Measurements from ENCODE around the gene AGPAT1. TPM values are rescaled to one million over a fixed set of nuclear protein-coding genes. Genes with fewer than 3 reads are reported as not detected.

The AGPAT1 gene
- total RNA-seq, 1 donor = 19.2 TPM

- Histone ChIP-seq H3K27me3 (ENCODE audit: insufficient read depth, low read length) (no peaks in the 10 kb centered on the region), H3K4me2 (ENCODE audit: insufficient read depth, low read length) (no peak overlapping the region), H3K4me1 (ENCODE audit: insufficient read depth, low read length) (peaks cover 19% of the 10 kb centered on the region), H3K9me3 (ENCODE audit: low read depth, low read length) (no peaks in the 10 kb centered on the region), H2AFZ (ENCODE audit: low read length) (no peak overlapping the region), H3K27ac (ENCODE audit: low read depth, low read length) (no peak overlapping the region), H4K20me1 (ENCODE audit: insufficient read depth, low read length) (no peaks in the 10 kb centered on the region), H3K36me3 (ENCODE audit: insufficient read depth, low read length) (peaks cover 47% of the 10 kb centered on the region), H3K79me2 (ENCODE audit: insufficient read depth, low read length) (peaks cover 34% of the 10 kb centered on the region), H3K4me3 (ENCODE audit: insufficient read depth, low read length) (no peak overlapping the region)
- TF ChIP-seq, protein P1, sequence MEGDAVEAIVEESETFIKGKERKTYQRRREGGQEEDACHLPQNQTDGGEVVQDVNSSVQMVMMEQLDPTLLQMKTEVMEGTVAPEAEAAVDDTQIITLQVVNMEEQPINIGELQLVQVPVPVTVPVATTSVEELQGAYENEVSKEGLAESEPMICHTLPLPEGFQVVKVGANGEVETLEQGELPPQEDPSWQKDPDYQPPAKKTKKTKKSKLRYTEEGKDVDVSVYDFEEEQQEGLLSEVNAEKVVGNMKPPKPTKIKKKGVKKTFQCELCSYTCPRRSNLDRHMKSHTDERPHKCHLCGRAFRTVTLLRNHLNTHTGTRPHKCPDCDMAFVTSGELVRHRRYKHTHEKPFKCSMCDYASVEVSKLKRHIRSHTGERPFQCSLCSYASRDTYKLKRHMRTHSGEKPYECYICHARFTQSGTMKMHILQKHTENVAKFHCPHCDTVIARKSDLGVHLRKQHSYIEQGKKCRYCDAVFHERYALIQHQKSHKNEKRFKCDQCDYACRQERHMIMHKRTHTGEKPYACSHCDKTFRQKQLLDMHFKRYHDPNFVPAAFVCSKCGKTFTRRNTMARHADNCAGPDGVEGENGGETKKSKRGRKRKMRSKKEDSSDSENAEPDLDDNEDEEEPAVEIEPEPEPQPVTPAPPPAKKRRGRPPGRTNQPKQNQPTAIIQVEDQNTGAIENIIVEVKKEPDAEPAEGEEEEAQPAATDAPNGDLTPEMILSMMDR (IDR thresholded peaks at IDR 0.05; ENCODE audit: extremely low read depth, low read depth, low read length) = no peak
- DNase-seq (ENCODE audit: insufficient read length, low spot score, missing footprints) = no peak
Observed at GRCh38 chr6:32123681-32124080, 52.2 kb downstream of the AGPAT1 start.

- Histone ChIP-seq H4K20me1 (ENCODE audit: insufficient read depth, low read length) (no peaks in the 10 kb centered on the region), H3K79me2 (ENCODE audit: insufficient read depth, low read length) (peaks cover 8% of the 10 kb centered on the region), H3K4me3 (ENCODE audit: insufficient read depth, low read length) (no peak overlapping the region), H3K9me3 (ENCODE audit: low read depth, low read length) (no peaks in the 10 kb centered on the region), H3K27me3 (ENCODE audit: insufficient read depth, low read length) (no peaks in the 10 kb centered on the region), H2AFZ (ENCODE audit: low read length) (no peak overlapping the region), H3K4me2 (ENCODE audit: insufficient read depth, low read length) (no peak overlapping the region), H3K4me1 (ENCODE audit: insufficient read depth, low read length) (peaks cover 6% of the 10 kb centered on the region), H3K36me3 (ENCODE audit: insufficient read depth, low read length) (peaks cover 60% of the 10 kb centered on the region), H3K27ac (ENCODE audit: low read depth, low read length) (no peak overlapping the region)
- TF ChIP-seq, protein P1 (IDR thresholded peaks at IDR 0.05; ENCODE audit: extremely low read depth, low read depth, low read length) = no peak
- DNase-seq (ENCODE audit: insufficient read length, low spot score, missing footprints) = no peak
Observed at GRCh38 chr6:32120573-32121059, 55.3 kb downstream of the AGPAT1 start.

- peak; percentile 96 for DNase-seq (ENCODE audit: insufficient read length, low spot score, missing footprints)
- Histone ChIP-seq H3K4me3 (ENCODE audit: insufficient read depth, low read length) (no peak overlapping the region), H3K4me2 (ENCODE audit: insufficient read depth, low read length) (peak overlapping the region; percentile 48), H3K4me1 (ENCODE audit: insufficient read depth, low read length) (peaks cover 21% of the 10 kb centered on the region), H3K79me2 (ENCODE audit: insufficient read depth, low read length) (peaks cover 5% of the 10 kb centered on the region), H3K9me3 (ENCODE audit: low read depth, low read length) (no peaks in the 10 kb centered on the region), H3K27ac (ENCODE audit: low read depth, low read length) (no peak overlapping the region), H3K27me3 (ENCODE audit: insufficient read depth, low read length) (no peaks in the 10 kb centered on the region), H4K20me1 (ENCODE audit: insufficient read depth, low read length) (no peaks in the 10 kb centered on the region), H2AFZ (ENCODE audit: low read length) (peak overlapping the region; percentile 64), H3K36me3 (ENCODE audit: insufficient read depth, low read length) (peaks cover 56% of the 10 kb centered on the region)
- TF ChIP-seq, protein P1 (IDR thresholded peaks at IDR 0.05; ENCODE audit: extremely low read depth, low read depth, low read length) = peak; percentile 94
Observed at GRCh38 chr6:32118782-32119628, 56.9 kb downstream of the AGPAT1 start.

Small RNA genes lying within 50 kb of the gene (small RNA-seq; reads per million reads assigned to genes)
- not detected for gene AL662884.1
- gene MIR6833 = not detected

Other genes starting within 250 kb of the AGPAT1 start
- gene C2, start 248.4 kb downstream of the AGPAT1 start, total RNA-seq = 12.7 and 18.0 TPM in 2 replicates
- gene CFB, start 230.0 kb downstream of the AGPAT1 start, total RNA-seq = 16.5 and 26.8 TPM in 2 replicates
- 86.5 and 95.8 TPM in 2 replicates for gene NELFE, start 217.1 kb downstream of the AGPAT1 start, total RNA-seq
- 42.0 and 46.0 TPM in 2 replicates for gene SKIC2, start 216.9 kb downstream of the AGPAT1 start, total RNA-seq
- gene DXO, start 203.9 kb downstream of the AGPAT1 start, total RNA-seq = 16.8 and 18.1 TPM in 2 replicates
- gene C4A, start 194.0 kb downstream of the AGPAT1 start, total RNA-seq = 7.2 and 8.3 TPM in 2 replicates
- 4.1 and 6.5 TPM in 2 replicates for gene C4B, start 161.3 kb downstream of the AGPAT1 start, total RNA-seq
- under 0.01 and 0.72 TPM in 2 replicates for gene CYP21A2, start 137.7 kb downstream of the AGPAT1 start, total RNA-seq
- 8.3 and 11.9 TPM in 2 replicates for gene TNXB, start 66.7 kb downstream of the AGPAT1 start, total RNA-seq
- 27.5 and 30.1 TPM in 2 replicates for gene ATF6B, start 47.8 kb downstream of the AGPAT1 start, total RNA-seq
- gene FKBPL, start 45.8 kb downstream of the AGPAT1 start, total RNA-seq = 9.8 and 11.5 TPM in 2 replicates
- gene PRRT1, start 24.1 kb downstream of the AGPAT1 start, total RNA-seq = under 0.01 TPM in 1 of 2 replicates, not detected in the other
- gene PPT2, start 21.9 kb downstream of the AGPAT1 start, total RNA-seq = 6.5 and 8.3 TPM in 2 replicates
- gene EGFL8, start 11.5 kb downstream of the AGPAT1 start, total RNA-seq = 0.29 and 0.36 TPM in 2 replicates
- 25.3 and 32.9 TPM in 2 replicates for gene RNF5, start 2.3 kb upstream of the AGPAT1 start, total RNA-seq
- under 0.01 TPM in 2 replicates for gene AGER, start 8.2 kb upstream of the AGPAT1 start, total RNA-seq
- gene PBX2, start 14.1 kb upstream of the AGPAT1 start, total RNA-seq = 17.4 and 18.6 TPM in 2 replicates
- gene GPSM3, start 16.6 kb upstream of the AGPAT1 start, total RNA-seq = 0.88 and 1.1 TPM in 2 replicates
- gene NOTCH4, start 48.0 kb upstream of the AGPAT1 start, total RNA-seq = 0.59 and 1.1 TPM in 2 replicates
- gene TSBP1, start 195.8 kb upstream of the AGPAT1 start, total RNA-seq = not detected in 2 replicates
- not detected in 2 replicates for gene BTNL2, start 231.1 kb upstream of the AGPAT1 start, total RNA-seq

Data from osteoblast (primary cell).